ENCODE data around the gene KRTAP5-1. TPM values are rescaled to one million over a fixed set of nuclear protein-coding genes. Genes with fewer than 3 reads are reported as not detected.

The KRTAP5-1 gene
- total RNA-seq, 1 experiment from 2014 or later: not detected

DNA sequence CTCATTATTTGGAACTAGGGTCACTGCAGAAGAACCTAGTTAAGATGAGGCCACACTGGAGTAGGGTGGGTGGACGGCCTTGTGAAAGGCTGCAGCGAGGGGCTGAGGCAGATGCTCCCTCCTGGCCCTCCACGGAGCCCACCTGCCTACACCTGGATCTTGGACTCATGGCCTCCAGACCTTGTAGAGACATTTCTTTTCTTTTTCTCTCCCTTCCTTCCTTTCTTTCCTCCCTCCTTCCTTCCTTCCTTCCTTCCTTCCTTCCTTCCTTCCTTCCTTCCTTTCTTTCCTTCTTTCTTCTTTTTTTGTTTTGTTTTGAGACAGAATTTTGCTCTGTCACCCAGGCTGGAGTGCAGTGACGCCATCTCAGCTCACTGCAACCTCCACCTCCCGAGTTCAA lies 39.7 kb downstream of the KRTAP5-1 start:
- H3K27ac ChIP-seq (ENCODE audit: low read length): no peak overlapping the region
- no peaks in the 10 kb centered on the region for H3K9me2 ChIP-seq (replicated peaks; ENCODE audit: low read length)
- H4K20me1 ChIP-seq (ENCODE audit: low read length): no peaks in the 10 kb centered on the region
- no peak overlapping the region for H3K4me2 ChIP-seq (ENCODE audit: low read length)
- ChIA-PET POLR2A (ENCODE audit: unreplicated experiment) (no interaction called here), CTCF (no interaction called here)
- H3K9ac ChIP-seq (ENCODE audit: low read length): no peak overlapping the region
- no peak overlapping the region for H3K4me3 ChIP-seq (ENCODE audit: low read length)
- no peaks in the 10 kb centered on the region for H3K36me3 ChIP-seq (ENCODE audit: low read depth, low read length)
- peaks cover 9% of the 10 kb centered on the region for H3K4me1 ChIP-seq (ENCODE audit: insufficient read depth, low read length)
- BruUV-seq (replicated peaks): no TSS peak
- ATAC-seq: no peak
- TF ChIP-seq, protein P1, sequence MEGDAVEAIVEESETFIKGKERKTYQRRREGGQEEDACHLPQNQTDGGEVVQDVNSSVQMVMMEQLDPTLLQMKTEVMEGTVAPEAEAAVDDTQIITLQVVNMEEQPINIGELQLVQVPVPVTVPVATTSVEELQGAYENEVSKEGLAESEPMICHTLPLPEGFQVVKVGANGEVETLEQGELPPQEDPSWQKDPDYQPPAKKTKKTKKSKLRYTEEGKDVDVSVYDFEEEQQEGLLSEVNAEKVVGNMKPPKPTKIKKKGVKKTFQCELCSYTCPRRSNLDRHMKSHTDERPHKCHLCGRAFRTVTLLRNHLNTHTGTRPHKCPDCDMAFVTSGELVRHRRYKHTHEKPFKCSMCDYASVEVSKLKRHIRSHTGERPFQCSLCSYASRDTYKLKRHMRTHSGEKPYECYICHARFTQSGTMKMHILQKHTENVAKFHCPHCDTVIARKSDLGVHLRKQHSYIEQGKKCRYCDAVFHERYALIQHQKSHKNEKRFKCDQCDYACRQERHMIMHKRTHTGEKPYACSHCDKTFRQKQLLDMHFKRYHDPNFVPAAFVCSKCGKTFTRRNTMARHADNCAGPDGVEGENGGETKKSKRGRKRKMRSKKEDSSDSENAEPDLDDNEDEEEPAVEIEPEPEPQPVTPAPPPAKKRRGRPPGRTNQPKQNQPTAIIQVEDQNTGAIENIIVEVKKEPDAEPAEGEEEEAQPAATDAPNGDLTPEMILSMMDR (conservative IDR thresholded peaks at IDR 0.05; ENCODE audit: low read depth, low read length): no peak
- TF ChIP-seq EZH2 (IDR thresholded peaks at IDR 0.05; ENCODE audit: low read length, unreplicated experiment): no peak
- H2AFZ ChIP-seq (ENCODE audit: low read length): no peak overlapping the region
- no peaks in the 10 kb centered on the region for H3F3A ChIP-seq (ENCODE audit: low read length, unreplicated experiment)
- peaks cover 6% of the 10 kb centered on the region for H3K27me3 ChIP-seq (ENCODE audit: low read length)
- no peaks in the 10 kb centered on the region for H3K79me2 ChIP-seq (ENCODE audit: low read length)
- H3K9me3 ChIP-seq (ENCODE audit: low read length): no peaks in the 10 kb centered on the region
- intact Hi-C loops (cut with micrococcal nuclease): no loop called here
- no peak for DNase-seq

DNA sequence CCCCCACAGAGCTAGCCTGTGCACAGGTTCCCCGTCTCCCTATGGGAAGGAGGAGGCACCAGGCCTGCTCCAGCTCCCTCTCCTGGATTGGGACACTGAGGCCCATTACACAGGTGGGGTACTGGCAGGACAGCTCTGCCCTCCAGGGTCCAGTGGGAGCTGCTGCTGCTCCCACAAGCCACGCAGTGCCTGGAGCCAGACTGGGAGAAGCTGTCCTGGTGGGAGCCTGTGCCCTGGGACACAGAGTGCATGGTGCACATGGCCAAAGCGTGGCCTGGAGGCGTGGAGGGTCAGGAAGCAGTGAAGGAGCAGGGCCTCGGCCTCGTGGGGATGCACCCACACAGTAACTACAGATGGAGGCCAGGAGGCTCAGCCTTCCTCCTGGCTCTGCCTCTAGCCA lies 40.5 kb downstream of the KRTAP5-1 start:
- H3K79me2 ChIP-seq (ENCODE audit: low read length): no peaks in the 10 kb centered on the region
- intact Hi-C loops (cut with micrococcal nuclease): no loop called here
- peaks cover 6% of the 10 kb centered on the region for H3K27me3 ChIP-seq (ENCODE audit: low read length)
- H3K36me3 ChIP-seq (ENCODE audit: low read depth, low read length): no peaks in the 10 kb centered on the region
- no peaks in the 10 kb centered on the region for H3K9me3 ChIP-seq (ENCODE audit: low read length)
- no peak overlapping the region for H3K4me3 ChIP-seq (ENCODE audit: low read length)
- H3K9me2 ChIP-seq (replicated peaks; ENCODE audit: low read length): no peaks in the 10 kb centered on the region
- no peak for TF ChIP-seq EZH2 (IDR thresholded peaks at IDR 0.05; ENCODE audit: low read length, unreplicated experiment)
- TF ChIP-seq, protein P1 (conservative IDR thresholded peaks at IDR 0.05; ENCODE audit: low read depth, low read length): no peak
- TF ChIP-seq EZH2phosphoT487 (IDR thresholded peaks at IDR 0.05; ENCODE audit: borderline replicate concordance, low read length): no peak
- H3K4me1 ChIP-seq (ENCODE audit: insufficient read depth, low read length): peaks cover 9% of the 10 kb centered on the region
- H2AFZ ChIP-seq (ENCODE audit: low read length): no peak overlapping the region
- CTCF ChIA-PET: no interaction called here
- BruUV-seq (replicated peaks): no TSS peak
- POLR2A ChIA-PET (ENCODE audit: unreplicated experiment): no interaction called here
- H4K20me1 ChIP-seq (ENCODE audit: low read length): no peaks in the 10 kb centered on the region
- H3K27ac ChIP-seq (ENCODE audit: low read length): no peak overlapping the region
- H3F3A ChIP-seq (ENCODE audit: low read length, unreplicated experiment): no peaks in the 10 kb centered on the region
- no peak overlapping the region for H3K4me2 ChIP-seq (ENCODE audit: low read length)
- no peak for ATAC-seq
- no peak for DNase-seq
- H3K9ac ChIP-seq (ENCODE audit: low read length): no peak overlapping the region

DNA sequence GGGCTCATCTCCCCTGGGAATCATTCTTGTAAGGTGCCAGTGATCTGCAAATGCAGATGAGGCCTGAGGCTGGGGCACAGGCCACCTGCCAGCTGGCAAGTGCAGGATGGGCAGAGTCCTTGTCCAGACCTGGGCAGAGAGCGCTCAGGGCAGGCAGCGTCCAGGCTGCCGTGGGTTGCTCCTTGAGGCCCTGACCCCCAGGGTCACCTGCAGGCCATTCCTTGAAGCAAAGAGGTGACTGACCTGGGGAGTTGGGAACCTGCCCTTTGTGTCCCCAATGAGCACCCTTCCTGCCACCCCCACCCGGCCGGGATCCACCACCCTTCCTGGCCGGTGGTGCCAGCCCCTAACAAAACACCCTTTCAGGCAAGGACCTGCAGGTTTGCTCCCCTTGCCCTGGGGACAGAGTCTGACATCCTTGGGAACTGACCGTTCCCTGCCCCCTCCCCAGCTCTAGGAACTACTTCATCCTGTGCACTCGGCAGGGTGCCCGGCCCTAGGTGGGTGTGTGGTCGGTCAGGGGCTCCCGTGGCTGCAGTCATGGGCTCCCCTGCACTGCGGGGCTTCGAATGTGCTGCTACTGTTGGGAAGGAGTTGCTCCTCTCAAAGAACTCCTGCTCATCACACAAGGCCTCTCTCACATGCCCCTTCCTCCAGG lies 41.3 kb downstream of the KRTAP5-1 start:
- intact Hi-C loops (cut with micrococcal nuclease): no loop called here
- TF ChIP-seq, protein P1 (conservative IDR thresholded peaks at IDR 0.05; ENCODE audit: low read depth, low read length): no peak
- TF ChIP-seq EZH2phosphoT487 (IDR thresholded peaks at IDR 0.05; ENCODE audit: borderline replicate concordance, low read length): no peak
- Histone ChIP-seq H3F3A (ENCODE audit: low read length, unreplicated experiment) (no peaks in the 10 kb centered on the region), H3K27me3 (ENCODE audit: low read length) (peaks cover 6% of the 10 kb centered on the region), H3K9ac (ENCODE audit: low read length) (no peak overlapping the region), H3K4me2 (ENCODE audit: low read length) (no peak overlapping the region), H3K9me2 (replicated peaks; ENCODE audit: low read length) (no peaks in the 10 kb centered on the region), H2AFZ (ENCODE audit: low read length) (no peak overlapping the region), H3K27ac (ENCODE audit: low read length) (no peak overlapping the region), H4K20me1 (ENCODE audit: low read length) (no peaks in the 10 kb centered on the region), H3K4me3 (ENCODE audit: low read length) (no peak overlapping the region), H3K4me1 (ENCODE audit: insufficient read depth, low read length) (peaks cover 9% of the 10 kb centered on the region), H3K9me3 (ENCODE audit: low read length) (no peaks in the 10 kb centered on the region), H3K79me2 (ENCODE audit: low read length) (no peaks in the 10 kb centered on the region), H3K36me3 (ENCODE audit: low read depth, low read length) (no peaks in the 10 kb centered on the region)
- DNase-seq: no peak
- ChIA-PET POLR2A (ENCODE audit: unreplicated experiment) (no interaction called here), CTCF (no interaction called here)
- BruUV-seq (replicated peaks): no TSS peak
- no peak for ATAC-seq
